SK-N-DZ (cell line): Measurements from ENCODE around the gene COA8.

Experiments used
- DNase-seq: peaks from one replicate; pipeline ENCODE4 v3.0.0-alpha.2; 2015; ENCODE audit warnings: low spot score

COA8 gene

GRCh38 chr14:103547941-103548462 is 14.8 kb upstream of the COA8 start:
- DNase-seq = no peak

GRCh38 chr14:103548463-103549351 is 14.1 kb upstream of the COA8 start:
- no peak for DNase-seq

GRCh38 chr14:103549361-103550311 is 13.1 kb upstream of the COA8 start:
- no peak for DNase-seq

GRCh38 chr14:103550451-103551337 is 12.1 kb upstream of the COA8 start:
- no peak for DNase-seq

GRCh38 chr14:103551338-103551762 is 11.4 kb upstream of the COA8 start:
- no peak for DNase-seq

- DNase-seq = no peak
Measured at GRCh38 chr14:103552011-103552845, 10.5 kb upstream of the COA8 start.

GRCh38 chr14:103552846-103553210 is 9.9 kb upstream of the COA8 start:
- DNase-seq = no peak

- DNase-seq = no peak
Measured at GRCh38 chr14:103555559-103556337, 7.0 kb upstream of the COA8 start.

- no peak for DNase-seq
Measured at GRCh38 chr14:103556946-103557758, 5.6 kb upstream of the COA8 start.

- no peak for DNase-seq
Measured at GRCh38 chr14:103558071-103558882, 4.5 kb upstream of the COA8 start.

GRCh38 chr14:103559766-103560165 is 3.0 kb upstream of the COA8 start:
- no peak for DNase-seq

GRCh38 chr14:103560691-103561090 is 2.1 kb upstream of the COA8 start:
- no peak for DNase-seq

GRCh38 chr14:103561381-103562178 is 1.2 kb upstream of the COA8 start:
- no peak for DNase-seq

GRCh38 chr14:103562179-103562428 is 656 bp upstream of the COA8 start:
- no peak for DNase-seq

- DNase-seq = peak; percentile 32
Measured at GRCh38 chr14:103563226-103563620, 463 bp downstream of the COA8 start.

- no peak for DNase-seq
Measured at GRCh38 chr14:103563844-103564505, 1.2 kb downstream of the COA8 start.

- no peak for DNase-seq
Measured at GRCh38 chr14:103568952-103569351, 6.2 kb downstream of the COA8 start.
